Uterus (tissue), 2 donors: ENCODE results near the gene TRPC5OS.

Experiments
- POLR2A ChIP-seq, 2 donors: fragments of 450-650 bp; IDR thresholded peaks; one replicate each; pipeline ENCODE4 v1.6.1; 2016; ENCODE audit warnings: antibody characterized with exemption in 2 of 2, mild to moderate bottlenecking in 1 of 2, moderate library complexity in 1 of 2
- TF ChIP-seq, protein P1 (sequence below), 4 experiments: fragments of 200-600 bp in 2 of 4; fragments of 450-650 bp in 2 of 4; sonication (generic) in 2 of 4; IDR thresholded peaks; one replicate each; pipeline ENCODE4 v1.5.1; 2016 to 2019; ENCODE audit warnings: antibody characterized with exemption in 4 of 4, mild to moderate bottlenecking in 2 of 4, moderate library complexity in 1 of 4

DNA sequence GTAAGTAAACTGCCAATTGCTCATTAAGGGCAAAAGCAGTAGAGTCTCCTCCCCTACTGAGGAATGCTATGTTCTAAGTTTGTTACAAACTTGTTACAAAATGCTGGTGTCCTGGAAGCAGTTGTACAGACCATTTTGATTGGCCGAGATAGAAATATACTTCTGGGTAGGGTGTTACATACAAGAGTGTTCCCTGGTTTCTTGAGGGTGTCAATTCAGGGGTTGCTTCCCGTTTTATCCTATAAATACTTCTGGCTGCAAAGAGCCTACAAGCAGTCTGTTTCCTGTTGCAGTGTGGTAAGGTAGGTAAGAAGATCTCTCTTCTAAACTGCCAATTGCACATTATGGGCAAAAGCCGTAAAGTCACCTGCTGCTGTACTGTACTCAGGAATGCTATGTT lies 5.7 kb downstream of the TRPC5OS start:
- TF ChIP-seq, protein P1, sequence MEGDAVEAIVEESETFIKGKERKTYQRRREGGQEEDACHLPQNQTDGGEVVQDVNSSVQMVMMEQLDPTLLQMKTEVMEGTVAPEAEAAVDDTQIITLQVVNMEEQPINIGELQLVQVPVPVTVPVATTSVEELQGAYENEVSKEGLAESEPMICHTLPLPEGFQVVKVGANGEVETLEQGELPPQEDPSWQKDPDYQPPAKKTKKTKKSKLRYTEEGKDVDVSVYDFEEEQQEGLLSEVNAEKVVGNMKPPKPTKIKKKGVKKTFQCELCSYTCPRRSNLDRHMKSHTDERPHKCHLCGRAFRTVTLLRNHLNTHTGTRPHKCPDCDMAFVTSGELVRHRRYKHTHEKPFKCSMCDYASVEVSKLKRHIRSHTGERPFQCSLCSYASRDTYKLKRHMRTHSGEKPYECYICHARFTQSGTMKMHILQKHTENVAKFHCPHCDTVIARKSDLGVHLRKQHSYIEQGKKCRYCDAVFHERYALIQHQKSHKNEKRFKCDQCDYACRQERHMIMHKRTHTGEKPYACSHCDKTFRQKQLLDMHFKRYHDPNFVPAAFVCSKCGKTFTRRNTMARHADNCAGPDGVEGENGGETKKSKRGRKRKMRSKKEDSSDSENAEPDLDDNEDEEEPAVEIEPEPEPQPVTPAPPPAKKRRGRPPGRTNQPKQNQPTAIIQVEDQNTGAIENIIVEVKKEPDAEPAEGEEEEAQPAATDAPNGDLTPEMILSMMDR (IDR thresholded peaks at IDR 0.05) = no peak
- TF ChIP-seq POLR2A (IDR thresholded peaks at IDR 0.05) = no peak
